Measurements from ENCODE around the gene C3orf20.
A peak's percentile ranks its signal among the peaks of the same experiment; 100 is the strongest.

Gene C3orf20

DNA sequence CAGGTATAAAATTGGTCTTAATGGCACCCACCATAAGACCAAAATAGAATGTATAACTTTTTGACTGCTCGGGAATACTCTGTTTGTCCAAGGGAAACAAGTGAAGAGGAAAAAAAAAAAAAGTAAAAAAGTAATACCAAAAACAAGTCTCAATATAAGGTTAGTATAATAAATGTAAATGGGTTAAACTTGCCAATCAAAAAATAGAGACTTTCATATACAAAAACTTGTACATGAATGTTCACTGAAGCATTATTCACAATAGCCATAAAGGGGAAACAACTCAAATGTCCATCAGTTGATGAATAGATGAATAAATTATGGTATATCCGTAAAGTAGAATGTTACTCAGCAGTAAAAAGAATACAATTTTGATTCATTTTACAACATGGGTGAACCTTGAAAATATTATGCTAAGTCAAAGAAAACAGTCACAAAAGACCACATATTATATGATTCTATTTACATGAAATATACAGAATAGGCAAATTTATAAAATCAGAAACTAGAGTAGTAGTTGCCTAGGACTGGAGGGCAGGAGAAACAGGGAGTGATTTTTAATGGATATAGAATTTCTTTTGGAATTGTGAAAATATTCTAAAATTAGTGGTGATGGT lies 104.2 kb downstream of the C3orf20 start:
- no peak for DNase-seq

DNA sequence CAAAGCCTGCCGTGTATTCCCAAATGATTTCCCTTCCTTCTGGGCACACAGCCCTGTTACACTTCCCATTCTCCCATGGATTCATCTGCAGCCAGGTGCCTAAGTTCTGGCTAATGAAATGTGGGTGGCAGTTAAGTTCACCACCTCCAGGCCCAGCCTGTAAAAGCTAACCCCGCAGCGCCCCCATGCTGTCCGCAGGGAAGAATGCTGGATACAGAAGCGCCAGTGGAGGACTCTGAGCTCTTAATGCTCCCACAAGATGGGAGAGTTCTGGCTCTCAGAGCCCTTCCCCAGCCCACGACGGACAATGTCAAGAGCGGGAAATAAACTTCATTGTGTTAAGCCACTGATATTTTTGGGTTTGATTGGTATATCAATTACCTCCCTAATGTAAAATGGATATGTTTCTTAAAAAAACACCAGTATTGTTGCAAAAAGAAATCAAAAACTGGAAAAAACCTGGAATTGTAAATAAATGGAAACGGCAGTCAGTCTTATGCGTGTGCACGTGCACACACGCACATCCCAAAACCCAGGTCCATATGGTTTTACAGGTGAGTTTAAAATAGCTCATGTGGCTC lies 106.1 kb downstream of the C3orf20 start:
- peak; percentile 33 for DNase-seq

DNA sequence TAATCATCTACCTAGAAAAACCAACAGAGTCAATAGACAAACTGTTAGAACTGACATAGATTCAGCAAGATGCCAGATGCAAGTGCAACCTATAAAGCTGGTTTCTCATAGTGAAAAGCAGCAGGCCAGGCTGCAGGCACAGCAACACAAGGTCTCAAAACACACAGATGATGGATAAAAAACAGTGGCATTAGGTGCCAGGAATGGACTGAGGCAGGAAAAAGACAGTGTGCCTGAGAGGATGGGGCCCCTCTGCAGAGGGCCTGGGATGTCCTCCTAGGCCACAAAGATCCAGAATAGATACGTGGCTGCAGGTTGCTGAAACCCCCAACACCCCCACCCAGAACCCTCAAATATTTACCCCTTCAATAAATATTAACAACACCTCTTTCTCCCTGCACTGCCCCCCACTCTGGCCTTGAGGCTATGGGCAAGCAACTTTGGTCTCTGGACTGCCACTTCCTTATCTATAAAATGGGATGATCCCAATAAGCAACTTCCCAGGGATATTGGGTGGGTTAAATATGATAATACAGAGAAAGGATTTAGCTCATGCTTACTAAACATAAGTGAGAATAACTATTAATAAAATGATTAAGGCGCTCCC lies 108.6 kb downstream of the C3orf20 start:
- no peak for DNase-seq

DNA sequence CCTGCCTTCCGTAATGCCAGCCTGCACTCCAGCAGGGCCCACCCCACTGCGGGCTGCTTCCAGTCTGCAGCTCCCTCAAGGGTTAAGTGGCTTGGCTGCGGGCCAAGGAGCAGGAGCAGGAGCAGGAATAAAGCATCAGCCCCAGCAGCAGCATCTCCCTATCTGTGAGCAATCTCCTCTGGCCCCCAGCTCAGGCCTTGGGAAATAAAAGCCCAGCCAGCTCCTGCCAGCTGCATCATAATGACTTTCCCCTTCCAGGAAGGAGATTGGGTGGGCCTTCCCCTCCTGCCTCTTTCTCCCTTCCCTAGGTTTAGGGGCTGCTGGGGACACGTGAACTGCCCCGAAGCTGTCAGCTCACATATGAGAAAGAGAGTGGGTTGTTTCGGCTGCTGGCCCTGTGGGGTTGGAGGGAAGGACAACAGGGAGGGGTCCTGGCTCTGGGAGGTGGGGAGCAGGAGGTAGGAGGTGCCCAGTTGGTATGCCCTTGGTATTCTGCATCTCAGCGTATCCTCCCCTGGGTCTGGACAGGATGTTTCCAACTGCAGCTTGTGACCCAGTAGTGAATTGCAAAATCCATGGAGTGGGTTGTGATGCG lies 109.2 kb downstream of the C3orf20 start:
- DNase-seq, result no peak

DNA sequence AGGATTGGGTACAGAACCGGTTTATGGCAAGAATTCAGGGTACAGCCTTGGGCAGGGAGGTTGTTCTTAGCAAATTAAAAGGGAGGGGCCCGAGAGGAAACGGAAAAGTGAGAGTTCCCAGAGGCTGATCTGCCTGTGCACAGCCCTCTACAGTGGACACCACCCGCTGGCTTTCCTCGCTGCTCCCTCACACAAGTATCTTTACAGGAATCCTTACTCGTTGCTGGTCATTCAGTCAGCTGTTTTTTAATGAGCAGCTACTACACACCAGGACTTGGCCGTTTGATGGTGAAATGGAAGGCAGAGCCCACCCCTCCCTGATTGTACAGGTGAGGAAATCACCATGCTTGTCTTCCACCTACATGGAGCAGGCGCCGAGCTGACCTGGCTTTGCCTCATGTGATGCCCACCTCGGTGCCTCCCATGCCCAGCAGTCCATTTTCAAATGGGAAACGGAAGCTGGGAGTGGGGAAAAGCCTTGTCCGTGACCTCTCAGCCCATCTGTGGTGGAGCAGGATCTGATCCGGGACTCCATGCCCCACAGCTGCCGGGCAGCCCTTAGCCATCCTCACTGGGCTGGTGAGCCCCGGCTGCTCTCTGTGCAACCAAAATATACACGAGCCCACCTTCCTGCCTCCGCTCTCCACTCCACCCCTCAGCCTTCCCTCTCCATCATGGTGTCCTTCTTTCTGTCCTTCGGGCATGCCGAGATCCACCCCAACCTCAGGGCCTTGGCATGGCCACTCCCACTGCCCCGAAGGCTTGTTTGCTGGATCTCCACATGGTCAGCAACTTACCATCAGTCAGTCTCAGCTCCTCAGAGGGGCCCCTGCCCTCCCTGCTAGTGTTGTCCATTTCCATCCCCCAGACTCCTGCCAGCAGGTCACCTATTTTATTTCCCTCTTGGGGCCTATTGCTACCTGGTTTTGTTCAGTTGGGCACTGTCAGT lies 110.5 kb downstream of the C3orf20 start:
- no peak for DNase-seq

DNA sequence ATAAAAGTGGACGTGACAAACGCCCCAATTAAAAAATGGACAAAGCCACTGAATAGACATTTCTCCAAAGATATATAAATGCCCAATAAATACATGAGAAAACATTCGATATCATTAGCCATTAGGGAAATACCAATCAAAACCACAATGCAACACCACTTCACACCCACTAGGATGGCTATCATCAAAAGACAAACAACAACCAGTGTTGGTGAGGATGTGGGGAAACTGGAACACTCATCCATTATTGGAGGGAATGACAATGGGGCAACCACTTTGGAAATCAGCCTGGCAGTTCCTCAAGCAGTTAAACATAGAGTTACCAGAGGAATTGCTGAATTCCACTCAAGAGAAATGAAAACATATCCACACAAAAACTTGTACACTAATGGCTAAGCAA lies 111.4 kb downstream of the C3orf20 start:
- no peak for DNase-seq

DNA sequence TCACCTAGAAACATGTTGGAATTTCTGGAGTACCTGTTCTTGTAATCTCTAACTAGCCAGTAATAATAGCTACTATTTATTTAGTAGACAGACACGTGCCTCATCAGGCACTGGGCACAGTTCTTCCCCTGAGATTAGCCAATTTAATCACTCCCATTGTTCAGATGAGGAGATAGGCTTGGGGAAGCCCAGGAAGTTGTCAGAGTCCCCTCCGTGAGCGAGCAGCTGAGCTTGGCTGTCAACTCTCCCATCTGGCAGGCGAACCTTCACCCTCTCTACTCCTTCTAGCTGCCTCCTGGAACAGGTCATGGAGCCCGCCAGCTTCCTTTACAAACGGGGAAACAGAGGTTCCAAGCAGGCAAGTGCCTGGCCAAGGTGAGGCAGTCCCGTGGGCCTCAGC lies 112.7 kb downstream of the C3orf20 start:
- no peak for DNase-seq

DNA sequence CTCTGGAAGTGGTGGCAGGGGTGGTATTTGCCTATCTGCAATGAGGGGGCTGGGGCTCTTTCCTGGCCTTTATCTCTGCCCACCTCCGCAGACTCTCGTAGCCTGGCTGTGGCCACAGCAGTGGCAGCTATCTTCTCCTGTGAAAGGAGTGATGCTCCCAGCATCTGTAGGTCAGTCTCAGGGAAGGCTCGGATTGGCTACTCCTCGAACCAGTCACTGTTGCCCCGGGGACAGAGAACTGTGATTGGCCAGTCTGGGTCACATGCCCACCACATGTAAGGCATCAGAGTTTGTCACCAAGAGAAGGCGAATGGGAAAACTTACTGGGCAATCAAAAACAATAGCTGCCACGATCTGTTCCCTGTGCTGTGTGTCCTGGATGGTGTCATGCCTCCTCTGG lies 113.7 kb downstream of the C3orf20 start:
- no peak for DNase-seq

DNA sequence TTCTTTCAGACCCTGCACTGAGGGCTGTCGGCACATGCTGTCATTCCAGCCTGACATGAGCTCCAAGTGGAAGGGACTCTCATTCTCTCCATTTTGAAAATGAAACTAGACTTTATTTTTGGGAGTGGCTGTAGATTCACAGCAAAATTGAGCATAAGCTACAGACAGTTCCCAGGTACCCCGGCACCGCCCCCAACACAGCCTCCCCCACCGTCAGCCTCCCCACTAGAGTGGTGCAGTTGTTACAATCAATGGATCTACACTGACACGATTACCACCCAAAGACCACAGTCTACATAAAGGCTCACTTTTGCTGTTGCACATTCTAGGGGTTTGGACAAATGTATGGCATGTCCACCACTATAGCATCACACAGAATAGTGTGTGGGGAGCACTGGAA lies 114.3 kb downstream of the C3orf20 start:
- DNase-seq, result no peak

DNA sequence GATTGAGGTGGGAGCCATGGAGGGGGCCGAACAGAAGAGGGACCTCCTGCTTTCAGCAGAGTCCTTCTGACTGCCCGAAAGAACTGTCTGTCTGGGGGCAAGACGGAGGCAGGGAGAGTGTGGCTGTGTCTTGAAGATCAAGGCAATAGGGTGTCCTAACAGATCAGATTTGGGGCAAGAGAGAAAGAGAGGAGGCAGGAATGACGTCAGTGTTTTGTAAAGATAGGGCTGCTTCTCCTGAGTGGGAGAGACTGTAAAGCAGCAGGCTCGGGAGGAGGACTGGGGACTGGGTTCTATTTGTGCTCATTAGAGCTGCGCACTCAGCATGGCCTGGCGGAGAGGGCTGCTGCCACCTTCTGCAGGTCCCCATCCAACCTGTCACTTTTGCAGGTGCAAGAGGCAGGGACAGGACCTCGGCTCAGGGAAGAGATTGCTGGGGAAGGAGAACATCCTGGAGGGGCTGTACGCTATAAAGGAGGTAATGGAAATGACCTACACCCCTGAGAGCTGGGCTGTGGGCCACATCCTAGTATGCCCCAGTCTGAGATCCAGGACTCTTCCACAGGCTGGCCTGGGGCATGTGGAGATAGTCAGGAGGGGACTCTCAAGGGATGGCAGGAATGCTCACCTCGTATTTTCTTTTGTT lies 114.8 kb downstream of the C3orf20 start:
- DNase-seq, result no peak

DNA sequence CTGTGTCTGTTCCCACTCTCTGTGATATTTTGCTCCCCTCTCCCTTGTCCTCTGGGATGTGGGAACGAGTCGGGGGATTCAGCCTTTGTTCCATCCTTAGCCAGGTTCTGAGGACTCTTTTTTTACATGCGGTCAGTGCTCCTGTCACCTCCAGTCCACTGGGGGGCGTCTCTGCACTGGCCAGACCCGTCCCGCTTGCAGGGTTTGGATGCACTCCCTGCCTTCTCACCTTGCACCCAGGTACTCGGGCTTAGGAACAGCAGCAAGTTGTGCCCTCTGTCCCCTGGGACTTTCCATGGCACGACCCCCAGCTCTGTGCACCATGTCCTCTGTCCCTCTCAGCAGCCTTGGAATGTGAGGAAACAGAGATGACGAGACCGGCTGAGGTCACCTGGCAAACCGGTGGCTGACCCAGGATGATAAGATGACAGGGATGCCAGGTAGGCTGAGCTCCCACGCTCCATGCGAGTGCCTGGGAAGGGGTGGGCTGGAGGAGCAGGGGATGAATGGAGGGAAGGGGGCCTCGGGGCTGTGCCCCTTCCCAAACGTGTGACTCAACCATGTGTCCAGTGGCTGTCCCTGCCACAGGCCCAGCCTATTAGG lies 116.5 kb downstream of the C3orf20 start:
- DNase-seq, result no peak

DNA sequence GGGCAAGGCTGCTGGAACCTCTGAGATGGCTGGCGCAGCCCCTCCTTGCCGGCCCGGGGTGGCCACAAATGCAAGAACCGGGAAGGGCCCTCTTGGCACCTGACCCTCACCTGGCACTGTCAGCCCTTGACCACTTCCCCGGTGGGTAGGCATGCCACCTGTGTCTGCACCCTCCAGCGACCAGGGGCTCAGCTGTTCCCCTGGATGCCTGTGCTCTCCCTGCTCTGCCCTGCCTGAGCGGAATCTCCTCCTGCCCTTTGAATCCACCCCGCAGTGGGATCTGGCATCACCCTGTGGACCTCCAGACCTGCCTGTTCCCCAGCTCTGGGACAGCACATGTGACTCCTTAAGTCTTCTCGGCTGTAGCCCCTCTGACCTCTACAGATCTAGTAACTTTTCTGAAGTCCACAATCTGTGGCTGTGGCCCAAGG lies 117.8 kb downstream of the C3orf20 start:
- no peak for DNase-seq

DNA sequence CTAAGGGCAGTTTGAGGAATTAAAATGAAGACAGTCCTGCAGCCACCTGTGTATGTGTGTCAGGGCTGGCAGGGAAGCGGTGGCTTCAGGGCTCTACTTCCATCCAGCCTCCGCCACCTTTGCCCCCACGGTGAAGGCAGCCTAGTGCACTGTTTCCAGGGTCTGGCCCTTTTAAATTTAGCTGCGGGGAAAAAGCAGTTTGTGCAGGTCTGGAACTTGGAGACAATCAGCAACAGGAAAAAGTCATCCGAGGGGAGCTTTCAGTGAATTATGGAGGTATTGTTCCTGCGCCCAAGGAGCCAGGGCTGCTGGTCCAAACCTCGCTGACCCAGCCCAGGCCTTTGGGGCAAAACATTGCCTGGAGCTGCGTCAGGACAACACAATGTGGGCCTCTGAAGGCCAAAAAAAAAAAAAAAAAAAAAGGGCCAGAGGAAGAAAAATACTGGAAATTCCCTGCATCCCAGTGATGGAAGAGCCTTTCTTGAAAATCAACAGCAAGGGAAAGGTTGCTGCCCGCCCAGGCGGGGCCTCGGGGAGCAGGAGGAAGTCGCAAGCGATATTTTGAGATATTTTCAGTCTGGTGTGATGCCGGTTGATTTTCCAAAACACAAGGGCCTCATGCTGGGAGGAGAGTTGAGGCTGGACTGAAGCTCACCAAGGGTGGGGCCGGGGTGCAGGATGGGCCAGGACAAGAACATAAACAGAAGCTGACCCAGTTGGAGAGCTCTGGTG lies 118.4 kb downstream of the C3orf20 start:
- DNase-seq, result no peak

DNA sequence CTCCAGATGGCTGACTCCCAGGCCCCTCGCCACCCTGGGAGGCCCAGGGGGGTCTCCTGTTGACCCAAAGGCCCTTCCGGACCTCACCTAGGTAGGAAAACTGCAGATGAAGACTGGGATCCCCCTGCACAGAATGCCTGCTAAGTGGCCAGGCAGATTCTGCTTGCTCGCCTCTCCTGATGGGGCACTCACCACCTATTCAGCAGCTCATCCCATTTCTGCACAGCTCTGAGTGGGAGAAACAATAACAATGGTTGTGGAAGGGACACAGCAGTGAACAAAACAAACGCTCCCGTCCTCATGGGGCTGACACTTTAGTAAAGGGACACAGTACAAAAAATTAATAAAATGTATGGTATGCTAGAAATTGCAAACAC lies 118.9 kb downstream of the C3orf20 start:
- DNase-seq, result no peak

DNA sequence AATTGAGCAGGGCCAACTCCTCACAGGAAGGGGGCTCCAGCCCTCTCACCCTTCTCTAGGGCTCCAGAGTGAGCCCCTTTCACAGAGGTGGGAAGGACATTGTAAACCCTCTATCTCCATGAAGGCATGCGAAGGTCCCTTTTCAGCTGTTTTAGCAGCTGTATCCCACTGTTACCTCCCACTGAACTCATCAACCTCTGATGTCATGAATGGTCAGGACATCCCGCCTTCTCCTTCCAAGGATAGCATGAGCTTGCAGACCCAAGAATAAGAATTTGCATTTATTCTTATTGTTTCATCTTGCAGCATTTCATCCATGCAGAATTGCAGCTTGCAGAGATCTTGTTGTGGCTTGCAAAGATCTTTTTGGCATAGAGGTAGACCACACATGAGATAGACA lies 119.5 kb downstream of the C3orf20 start:
- DNase-seq, result no peak

DNA sequence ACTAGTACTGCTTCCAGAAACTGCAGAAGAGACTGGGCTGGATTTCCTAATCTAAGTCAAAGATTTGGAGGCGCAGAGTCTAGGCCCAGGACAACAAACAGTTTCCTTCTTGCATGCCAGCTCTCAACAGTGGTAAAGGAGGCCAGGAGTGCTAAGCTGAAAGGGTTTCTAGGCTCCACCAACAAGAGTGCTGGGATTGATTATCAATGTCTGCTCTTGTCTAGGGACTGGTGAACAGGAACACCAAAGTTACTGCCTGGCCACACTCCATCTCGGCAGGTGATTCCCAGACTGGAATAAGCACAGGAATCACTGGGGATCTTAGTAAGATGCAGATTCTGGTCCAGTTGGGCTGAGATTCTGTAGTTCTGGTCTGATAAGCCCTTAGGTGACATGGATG lies 121.1 kb downstream of the C3orf20 start:
- no peak for DNase-seq

DNA sequence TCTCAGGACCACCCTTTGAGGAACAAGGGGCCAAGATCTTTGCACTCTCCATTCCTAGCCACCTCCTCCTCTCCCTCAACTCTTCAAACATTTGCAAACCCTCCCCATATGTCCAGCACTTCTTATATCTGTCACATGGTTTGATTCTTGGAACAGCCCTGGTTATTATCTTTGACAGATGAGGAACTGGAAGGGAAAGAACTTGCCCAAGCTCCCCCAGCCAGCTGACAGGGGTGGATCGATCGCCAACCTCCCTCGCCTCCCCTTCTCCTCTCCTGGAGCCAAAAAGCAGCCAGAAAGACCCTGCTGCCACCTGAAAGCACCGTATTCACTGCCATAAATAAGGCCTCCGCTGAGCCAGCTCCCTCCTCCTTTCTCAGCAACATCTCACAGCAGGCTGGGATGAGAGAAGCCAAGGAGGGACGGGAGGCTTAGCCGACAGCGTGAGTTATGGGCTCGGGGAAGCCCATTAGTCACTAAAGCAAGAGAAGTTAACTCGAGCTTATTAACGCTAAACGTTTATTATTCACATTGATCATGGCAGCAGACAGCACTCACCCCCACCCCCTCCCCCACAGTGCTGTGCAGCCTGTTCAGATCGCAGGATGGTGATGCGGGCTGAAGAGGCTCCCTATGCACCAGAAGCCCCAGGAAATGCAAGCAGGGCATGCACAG lies 121.6 kb downstream of the C3orf20 start:
- DNase-seq, result no peak

DNA sequence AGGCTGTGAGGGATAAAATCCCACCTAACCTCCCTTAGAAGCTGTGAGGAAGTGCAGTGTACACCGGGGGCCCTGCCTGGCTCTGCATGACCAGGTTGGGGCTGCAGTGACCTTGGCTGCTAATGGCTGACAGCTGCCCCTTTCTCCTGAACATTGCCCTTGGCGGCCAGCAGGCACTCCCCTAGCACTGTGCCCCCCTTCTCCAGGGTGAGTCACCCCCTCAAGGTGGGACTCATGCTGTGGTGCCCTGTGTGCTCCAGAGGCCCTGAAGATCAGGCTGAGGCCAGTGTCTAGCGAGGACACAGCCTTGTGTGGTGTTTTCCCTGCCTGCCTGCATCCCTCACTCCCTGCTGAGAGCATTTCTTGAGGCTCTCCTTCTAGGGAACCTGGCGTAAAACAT lies 122.8 kb downstream of the C3orf20 start:
- DNase-seq, result no peak

DNA sequence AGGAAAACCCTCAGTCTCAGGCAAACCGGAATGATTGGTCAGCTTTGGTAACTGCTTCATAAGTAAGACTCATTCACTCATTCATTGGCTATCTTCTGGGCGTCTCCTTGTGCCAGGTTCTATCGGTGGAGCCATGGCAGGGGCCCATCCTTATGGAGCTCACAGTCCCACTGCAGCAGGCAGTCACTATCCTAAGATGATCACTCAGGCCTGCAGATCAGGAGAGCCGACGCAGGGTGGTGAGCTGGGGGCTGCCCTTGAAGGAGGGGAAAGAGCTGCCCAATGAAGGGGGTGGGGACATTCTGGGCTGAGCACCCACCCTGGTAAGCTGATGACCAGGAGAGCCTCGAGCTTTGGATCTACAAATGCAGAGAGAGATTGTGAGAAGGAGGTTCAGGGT lies 123.3 kb downstream of the C3orf20 start:
- no peak for DNase-seq

DNA sequence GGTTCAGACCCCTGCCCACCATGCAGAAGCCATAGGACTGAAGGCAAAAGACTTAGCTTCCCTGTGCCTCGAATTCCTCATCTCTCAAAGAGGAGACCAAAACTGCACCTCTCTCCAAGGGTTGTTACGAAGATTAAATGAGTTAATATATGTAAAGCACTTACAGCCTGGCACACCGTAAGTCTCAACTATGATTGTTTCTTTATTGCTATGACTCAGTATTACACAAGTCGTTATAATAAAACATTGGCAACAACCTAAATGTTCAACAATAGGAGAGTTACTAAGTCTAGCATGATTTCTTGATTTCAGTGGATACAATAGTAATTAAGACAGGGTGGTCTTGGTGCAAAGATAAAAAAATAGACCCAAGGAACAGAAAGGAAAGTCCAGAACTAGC lies 124.2 kb downstream of the C3orf20 start:
- no peak for DNase-seq

DNA sequence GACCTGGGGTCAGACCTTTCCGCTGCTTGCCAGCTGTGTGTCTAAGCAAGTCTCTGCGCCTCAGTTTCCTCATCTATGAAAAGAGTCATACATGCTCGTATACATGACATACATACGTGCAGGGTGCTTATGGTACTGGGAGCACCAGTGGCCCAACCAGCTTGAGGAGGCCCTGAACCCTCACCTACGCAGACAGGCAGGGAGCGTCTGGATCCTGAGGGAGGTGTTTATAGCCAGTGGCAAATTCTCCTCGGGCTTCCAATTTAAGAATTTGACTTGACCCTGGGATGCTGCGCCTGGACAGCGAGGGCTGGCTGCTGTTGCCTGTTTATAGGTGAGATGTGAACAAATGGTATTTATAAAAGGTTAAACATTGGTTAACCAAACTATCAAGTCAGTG lies 126.1 kb downstream of the C3orf20 start:
- no peak for DNase-seq
